IgD-negative memory B cell (primary cell): ENCODE measurements around the gene RPL11. TPM values are rescaled to one million over a fixed set of nuclear protein-coding genes. Genes with fewer than 3 reads are reported as not detected.
"Not testable (repeated sequence)": the region's sequence is repeated elsewhere in the genome, so short reads cannot be mapped to it uniquely, and the experiment has no call there.

Source experiments
- H3K27ac Mint-ChIP-seq, 3 donors: one replicate each; pipeline ENCODE4 v1.8.0; 2020 to 2022; ENCODE audit warnings: mild to moderate bottlenecking in 3 of 3, mixed read lengths in 3 of 3, moderate library complexity in 1 of 3
- H3K27me3 Mint-ChIP-seq: one replicate; pipeline ENCODE4 v1.8.0; 2021; ENCODE audit warnings: mixed read lengths
- H3K36me3 Mint-ChIP-seq: one replicate; pipeline ENCODE4 v1.8.0; 2020; ENCODE audit warnings: mild to moderate bottlenecking, mixed read lengths
- H3K4me1 Mint-ChIP-seq, 3 donors: one replicate each; pipeline ENCODE4 v1.8.0; 2020 to 2022; ENCODE audit warnings: mixed read lengths in 3 of 3, mild to moderate bottlenecking in 1 of 3
- H3K4me3 Mint-ChIP-seq, 4 donors: one replicate each; pipeline ENCODE4 v1.8.0; 2020 to 2022; ENCODE audit warnings: mild to moderate bottlenecking in 4 of 4, mixed read lengths in 4 of 4, moderate library complexity in 3 of 4
- H3K9me3 Mint-ChIP-seq, 3 donors: one replicate each; pipeline ENCODE4 v1.8.0; 2020 to 2021; ENCODE audit warnings: mixed read lengths in 3 of 3, mild to moderate bottlenecking in 1 of 3
- polyA plus RNA-seq: library from polyadenylated mRNA; unstranded; fragments of 300-500 nt; fragmentation: Illumina TruSeq; gene quantifications from one replicate; pipeline ENCODE4 v1.2.3, GENCODE V29; 2021

Gene RPL11
- 1,607 TPM for polyA plus RNA-seq

- peaks cover 30 to 40% (median 40%) of the 10 kb centered on the region in 3 donors for H3K4me1 Mint-ChIP-seq
- peak within 1 kb of the TSS; percentile 95 to 100 (median 98) for H3K4me3 Mint-ChIP-seq
- H3K9me3 Mint-ChIP-seq: peaks cover 0 to 2% (median 0%) of the 10 kb centered on the region in 3 donors
- no peaks in the 10 kb centered on the region for H3K27me3 Mint-ChIP-seq
- H3K27ac Mint-ChIP-seq: peak within 1 kb of the TSS; percentile 94 to 98 (median 97)
- no peaks in the 10 kb centered on the region for H3K36me3 Mint-ChIP-seq
Observed at GRCh38 chr1:23691499-23692307, at the start of gene RPL11. RPL11 (plus strand) TSS chr1:23691806; CDS start chr1:23691824, 18 bp downstream.

GRCh38 chr1:23643736-23644554 lies 47.7 kb upstream of the RPL11 start:
- H3K27me3 Mint-ChIP-seq: peaks cover 6% of the 10 kb centered on the region
- H3K9me3 Mint-ChIP-seq: peaks cover 0 to 2% (median 0%) of the 10 kb centered on the region in 3 donors
- H3K36me3 Mint-ChIP-seq: peaks cover 1% of the 10 kb centered on the region
- H3K4me1 Mint-ChIP-seq: peaks cover 3 to 5% (median 4%) of the 10 kb centered on the region in 3 donors
- H3K27ac Mint-ChIP-seq: no peak overlapping the region
- no peak overlapping the region for H3K4me3 Mint-ChIP-seq

- H3K27me3 Mint-ChIP-seq: peaks cover 6% of the 10 kb centered on the region
- H3K36me3 Mint-ChIP-seq: peaks cover 1% of the 10 kb centered on the region
- peaks cover 0 to 6% (median 0%) of the 10 kb centered on the region in 3 donors for H3K9me3 Mint-ChIP-seq
- peaks cover 3 to 5% (median 5%) of the 10 kb centered on the region in 3 donors for H3K4me1 Mint-ChIP-seq
- H3K27ac Mint-ChIP-seq: no peak overlapping the region
- H3K4me3 Mint-ChIP-seq: no peak overlapping the region
Observed at GRCh38 chr1:23644555-23644866, 47.1 kb upstream of the RPL11 start.

- Mint-ChIP-seq H3K27me3 (peaks cover 8% of the 10 kb centered on the region), H3K4me3 (peak overlapping the region in 1 of 4 donors; percentile 9), H3K27ac (no peak overlapping the region)
Observed at GRCh38 chr1:23645338-23645737, 46.3 kb upstream of the RPL11 start.

GRCh38 chr1:23646091-23646490 lies 45.5 kb upstream of the RPL11 start:
- H3K4me3 Mint-ChIP-seq: no peak overlapping the region
- peaks cover 12% of the 10 kb centered on the region for H3K27me3 Mint-ChIP-seq
- H3K27ac Mint-ChIP-seq: no peak overlapping the region
- peaks cover 1% of the 10 kb centered on the region for H3K36me3 Mint-ChIP-seq
- peaks cover 0 to 6% (median 0%) of the 10 kb centered on the region in 3 donors for H3K9me3 Mint-ChIP-seq
- H3K4me1 Mint-ChIP-seq: peaks cover 3 to 8% (median 5%) of the 10 kb centered on the region in 3 donors

More at GRCh38 chr1:23645338-23645737, 46.3 kb upstream of the RPL11 start:
- peaks cover 3 to 5% (median 5%) of the 10 kb centered on the region in 3 donors for H3K4me1 Mint-ChIP-seq
- peaks cover 1% of the 10 kb centered on the region for H3K36me3 Mint-ChIP-seq
- H3K9me3 Mint-ChIP-seq: peaks cover 0 to 6% (median 0%) of the 10 kb centered on the region in 3 donors

- H3K27ac Mint-ChIP-seq: no peak overlapping the region
- no peak overlapping the region for H3K4me3 Mint-ChIP-seq
- H3K9me3 Mint-ChIP-seq: peaks cover 0 to 6% (median 0%) of the 10 kb centered on the region in 3 donors
- H3K27me3 Mint-ChIP-seq: peaks cover 12% of the 10 kb centered on the region
- peaks cover 3 to 9% (median 5%) of the 10 kb centered on the region in 3 donors for H3K4me1 Mint-ChIP-seq
- peaks cover 1% of the 10 kb centered on the region for H3K36me3 Mint-ChIP-seq
Observed at GRCh38 chr1:23646541-23646940, 45.1 kb upstream of the RPL11 start.

- Mint-ChIP-seq H3K4me3 (peak overlapping the region in 2 of 4 donors; percentile 23 to 84), H3K27ac (no peak overlapping the region), H3K4me1 (peaks cover 3 to 9% (median 5%) of the 10 kb centered on the region in 3 donors), H3K9me3 (peaks cover 0 to 6% (median 0%) of the 10 kb centered on the region in 3 donors), H3K36me3 (peaks cover 1% of the 10 kb centered on the region), H3K27me3 (peaks cover 12% of the 10 kb centered on the region)
Observed at GRCh38 chr1:23648576-23648975, 43.0 kb upstream of the RPL11 start.

- H3K27ac Mint-ChIP-seq, H3K36me3 Mint-ChIP-seq, H3K9me3 Mint-ChIP-seq, H3K4me3 Mint-ChIP-seq, H3K4me1 Mint-ChIP-seq: not testable (repeated sequence)
- peaks cover 16% of the 10 kb centered on the region for H3K27me3 Mint-ChIP-seq
Observed at GRCh38 chr1:23649157-23649556, 42.4 kb upstream of the RPL11 start.

- H3K36me3 Mint-ChIP-seq: peaks cover 1% of the 10 kb centered on the region
- H3K4me1 Mint-ChIP-seq: peaks cover 3 to 9% (median 5%) of the 10 kb centered on the region in 3 donors
- H3K27ac Mint-ChIP-seq: no peak overlapping the region
Observed at GRCh38 chr1:23650344-23650990, 41.1 kb upstream of the RPL11 start.

GRCh38 chr1:23651069-23651808 lies 40.4 kb upstream of the RPL11 start:
- Mint-ChIP-seq H3K9me3 (peaks cover 0 to 8% (median 1%) of the 10 kb centered on the region in 3 donors), H3K4me1 (peaks cover 3 to 9% (median 5%) of the 10 kb centered on the region in 3 donors)

More at GRCh38 chr1:23650344-23650990, 41.1 kb upstream of the RPL11 start:
- Mint-ChIP-seq H3K9me3 (peaks cover 0 to 8% (median 1%) of the 10 kb centered on the region in 3 donors), H3K4me3 (no peak overlapping the region), H3K27me3 (peaks cover 18% of the 10 kb centered on the region)

GRCh38 chr1:23657659-23658275 lies 33.8 kb upstream of the RPL11 start:
- Mint-ChIP-seq H3K9me3 (peaks cover 0 to 2% (median 1%) of the 10 kb centered on the region in 3 donors), H3K27ac (no peak overlapping the region), H3K27me3 (peaks cover 6% of the 10 kb centered on the region), H3K4me1 (no peaks in the 10 kb centered on the region), H3K36me3 (no peaks in the 10 kb centered on the region), H3K4me3 (no peak overlapping the region)

More at GRCh38 chr1:23651069-23651808, 40.4 kb upstream of the RPL11 start:
- Mint-ChIP-seq H3K27me3 (peaks cover 18% of the 10 kb centered on the region), H3K36me3 (no peaks in the 10 kb centered on the region), H3K27ac (no peak overlapping the region), H3K4me3 (no peak overlapping the region)

GRCh38 chr1:23660671-23661070 lies 30.9 kb upstream of the RPL11 start:
- H3K9me3 Mint-ChIP-seq: no peaks in the 10 kb centered on the region
- no peaks in the 10 kb centered on the region for H3K36me3 Mint-ChIP-seq
- no peak overlapping the region for H3K27ac Mint-ChIP-seq
- H3K4me1 Mint-ChIP-seq: peaks cover 0 to 6% (median 2%) of the 10 kb centered on the region in 3 donors
- no peaks in the 10 kb centered on the region for H3K27me3 Mint-ChIP-seq
- H3K4me3 Mint-ChIP-seq: no peak overlapping the region

GRCh38 chr1:23661887-23662286 lies 29.7 kb upstream of the RPL11 start:
- H3K27me3 Mint-ChIP-seq: no peaks in the 10 kb centered on the region
- H3K27ac Mint-ChIP-seq: no peak overlapping the region
- H3K4me3 Mint-ChIP-seq: no peak overlapping the region
- H3K4me1 Mint-ChIP-seq: peaks cover 0 to 6% (median 2%) of the 10 kb centered on the region in 3 donors
- H3K36me3 Mint-ChIP-seq: no peaks in the 10 kb centered on the region
- H3K9me3 Mint-ChIP-seq: no peaks in the 10 kb centered on the region
